ENCODE results near the gene MRTFA. TPM values are rescaled to one million over a fixed set of nuclear protein-coding genes. Genes with fewer than 3 reads are reported as not detected.

The MRTFA gene
- total RNA-seq, 1 donor from 2014 or later, result 105 TPM

DNA sequence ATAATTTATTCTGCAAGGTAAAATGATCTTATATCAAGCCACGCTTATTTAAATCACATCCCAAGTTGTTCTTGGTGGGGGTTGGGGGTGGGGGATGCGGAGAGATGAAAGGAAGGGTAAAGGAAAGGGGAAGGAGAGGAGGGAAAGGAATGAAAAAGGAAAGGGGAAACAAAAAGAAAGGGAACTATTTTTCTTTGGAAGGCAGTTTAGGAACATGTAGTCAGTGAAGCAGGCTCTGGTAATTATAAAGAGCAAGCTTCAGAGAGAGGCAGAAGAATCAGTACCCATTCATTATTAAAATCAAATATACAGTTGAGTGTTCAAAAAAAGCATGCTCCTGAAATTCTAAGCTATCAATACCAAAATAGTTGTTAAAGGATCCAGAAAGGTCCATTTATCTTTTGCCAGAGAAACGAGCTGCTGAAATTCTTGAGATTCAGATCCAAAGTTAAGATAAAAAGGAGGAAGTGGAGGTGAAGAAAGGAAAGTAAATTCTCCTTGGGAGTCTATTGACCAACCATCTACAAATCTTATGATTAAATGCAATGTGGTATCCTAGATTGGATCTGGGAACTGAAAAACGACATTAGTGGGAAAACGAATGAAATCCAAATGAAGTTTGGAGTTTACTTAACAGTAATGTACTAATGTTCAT lies 158.7 kb downstream of the MRTFA start:
- TF ChIP-seq, protein P1, sequence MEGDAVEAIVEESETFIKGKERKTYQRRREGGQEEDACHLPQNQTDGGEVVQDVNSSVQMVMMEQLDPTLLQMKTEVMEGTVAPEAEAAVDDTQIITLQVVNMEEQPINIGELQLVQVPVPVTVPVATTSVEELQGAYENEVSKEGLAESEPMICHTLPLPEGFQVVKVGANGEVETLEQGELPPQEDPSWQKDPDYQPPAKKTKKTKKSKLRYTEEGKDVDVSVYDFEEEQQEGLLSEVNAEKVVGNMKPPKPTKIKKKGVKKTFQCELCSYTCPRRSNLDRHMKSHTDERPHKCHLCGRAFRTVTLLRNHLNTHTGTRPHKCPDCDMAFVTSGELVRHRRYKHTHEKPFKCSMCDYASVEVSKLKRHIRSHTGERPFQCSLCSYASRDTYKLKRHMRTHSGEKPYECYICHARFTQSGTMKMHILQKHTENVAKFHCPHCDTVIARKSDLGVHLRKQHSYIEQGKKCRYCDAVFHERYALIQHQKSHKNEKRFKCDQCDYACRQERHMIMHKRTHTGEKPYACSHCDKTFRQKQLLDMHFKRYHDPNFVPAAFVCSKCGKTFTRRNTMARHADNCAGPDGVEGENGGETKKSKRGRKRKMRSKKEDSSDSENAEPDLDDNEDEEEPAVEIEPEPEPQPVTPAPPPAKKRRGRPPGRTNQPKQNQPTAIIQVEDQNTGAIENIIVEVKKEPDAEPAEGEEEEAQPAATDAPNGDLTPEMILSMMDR (IDR thresholded peaks at IDR 0.05; ENCODE audit: unreplicated experiment), result no peak
- DNase-seq (ENCODE audit: low spot score in 2 of 2, unreplicated experiment in 2 of 2), result no peak
- peaks cover 5% of the 10 kb centered on the region for H3K9me3 Mint-ChIP-seq
- H3K27me3 Mint-ChIP-seq (ENCODE audit: low read depth), result no peaks in the 10 kb centered on the region
- peaks cover 26% of the 10 kb centered on the region for H3K4me1 Mint-ChIP-seq
- no peak overlapping the region for H3K4me3 Mint-ChIP-seq
- peaks cover 15% of the 10 kb centered on the region for H3K36me3 Mint-ChIP-seq
- H3K27ac Mint-ChIP-seq, result peak overlapping the region; percentile 83

GRCh38 chr22:40476341-40476740 lies 160.2 kb downstream of the MRTFA start:
- Mint-ChIP-seq H3K36me3 (peaks cover 9% of the 10 kb centered on the region), H3K27me3 (ENCODE audit: low read depth) (no peaks in the 10 kb centered on the region), H3K27ac (no peak overlapping the region), H3K9me3 (peaks cover 3% of the 10 kb centered on the region), H3K4me3 (no peak overlapping the region), H3K4me1 (peaks cover 25% of the 10 kb centered on the region)
- no peak for DNase-seq (ENCODE audit: low spot score in 2 of 2, unreplicated experiment in 2 of 2)
- TF ChIP-seq, protein P1 (IDR thresholded peaks at IDR 0.05; ENCODE audit: unreplicated experiment), result no peak

DNA sequence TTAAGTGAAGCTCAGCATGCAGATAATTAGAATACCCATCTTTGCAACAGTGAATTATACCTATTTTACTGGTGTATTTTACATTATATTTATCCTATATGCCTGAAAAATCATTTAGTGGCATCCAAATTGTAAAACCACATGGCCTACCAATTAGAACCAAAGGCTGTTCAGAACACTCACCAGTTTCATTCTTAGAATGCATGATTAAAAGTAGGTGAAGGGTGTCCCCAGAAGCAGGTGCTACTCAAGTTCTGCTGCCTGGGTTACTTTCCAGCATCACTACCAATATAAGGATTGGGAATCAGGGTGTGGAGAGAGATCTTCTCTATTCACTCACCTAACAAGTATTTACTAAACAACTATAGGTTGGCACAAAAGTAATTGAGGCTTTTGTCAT lies 162.8 kb downstream of the MRTFA start:
- Mint-ChIP-seq H3K9me3 (no peaks in the 10 kb centered on the region), H3K27ac (no peak overlapping the region), H3K4me1 (peaks cover 31% of the 10 kb centered on the region), H3K27me3 (ENCODE audit: low read depth) (no peaks in the 10 kb centered on the region), H3K4me3 (no peak overlapping the region), H3K36me3 (peaks cover 2% of the 10 kb centered on the region)
- TF ChIP-seq, protein P1 (IDR thresholded peaks at IDR 0.05; ENCODE audit: unreplicated experiment), result no peak
- no peak for DNase-seq (ENCODE audit: low spot score in 2 of 2, unreplicated experiment in 2 of 2)

DNA sequence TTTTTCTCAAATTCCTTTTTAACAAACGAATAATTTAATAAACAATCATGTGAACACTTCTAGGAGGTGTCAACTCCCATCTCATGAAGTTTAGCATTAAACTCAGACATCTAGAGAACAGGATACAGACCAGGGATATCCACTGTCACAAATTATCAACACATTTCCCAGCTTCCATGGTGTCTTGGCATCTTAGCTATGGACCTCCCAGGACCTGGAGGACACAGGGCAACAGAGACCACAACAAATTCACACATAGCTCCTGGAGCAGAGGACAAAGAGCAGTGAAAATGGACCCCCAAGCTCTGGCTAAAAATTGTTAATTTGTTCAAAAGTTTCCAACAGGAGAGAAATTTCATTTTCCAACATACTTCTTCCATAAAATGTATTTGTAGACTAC lies 163.9 kb downstream of the MRTFA start:
- Mint-ChIP-seq H3K27me3 (ENCODE audit: low read depth) (no peaks in the 10 kb centered on the region), H3K9me3 (no peaks in the 10 kb centered on the region), H3K4me1 (peaks cover 31% of the 10 kb centered on the region), H3K36me3 (peaks cover 2% of the 10 kb centered on the region), H3K27ac (peak overlapping the region; percentile 76), H3K4me3 (no peak overlapping the region)
- no peak for DNase-seq (ENCODE audit: low spot score in 2 of 2, unreplicated experiment in 2 of 2)
- TF ChIP-seq, protein P1 (IDR thresholded peaks at IDR 0.05; ENCODE audit: unreplicated experiment), result no peak

DNA sequence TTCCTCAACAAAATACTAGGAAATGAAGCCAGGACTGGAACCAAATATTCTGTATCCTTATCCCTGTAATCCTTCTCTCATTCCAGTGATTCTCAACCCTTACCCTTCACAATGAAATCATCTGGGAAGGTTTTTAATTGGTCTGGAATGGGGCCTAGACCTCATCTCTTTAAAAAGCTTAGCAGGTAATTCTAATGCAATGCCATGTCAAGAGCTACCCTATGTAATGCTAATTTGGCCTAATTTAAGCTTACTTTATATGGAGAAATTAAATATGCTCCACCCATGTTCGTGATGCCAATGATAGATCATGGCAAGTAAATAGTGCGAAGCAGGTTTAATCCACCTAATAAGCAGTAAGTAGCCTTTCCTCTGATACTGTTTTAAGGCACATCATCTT lies 164.5 kb downstream of the MRTFA start:
- H3K27me3 Mint-ChIP-seq (ENCODE audit: low read depth), result no peaks in the 10 kb centered on the region
- H3K4me1 Mint-ChIP-seq, result peaks cover 32% of the 10 kb centered on the region
- no peaks in the 10 kb centered on the region for H3K9me3 Mint-ChIP-seq
- H3K36me3 Mint-ChIP-seq, result peaks cover 2% of the 10 kb centered on the region
- H3K27ac Mint-ChIP-seq, result peak overlapping the region; percentile 59
- H3K4me3 Mint-ChIP-seq, result no peak overlapping the region
- DNase-seq (ENCODE audit: low spot score in 2 of 2, unreplicated experiment in 2 of 2), result no peak
- TF ChIP-seq, protein P1 (IDR thresholded peaks at IDR 0.05; ENCODE audit: unreplicated experiment), result no peak

Measured in mesothelial cell of epicardium (in vitro differentiated cells).